Measurements from ENCODE around the gene CHST15. TPM values are rescaled to one million over a fixed set of nuclear protein-coding genes. Genes with fewer than 3 reads are reported as not detected.

CHST15 gene
- total RNA-seq, 1 donor from 2014 or later: 36.5 TPM

- intact Hi-C loops (cut with DNase I): no loop called here
- ATAC-seq: no peak
- H3K27ac ChIP-seq: no peak overlapping the region
- H3K4me1 ChIP-seq: peaks cover 44% of the 10 kb centered on the region
- DNase-seq: no peak
- no peaks in the 10 kb centered on the region for H3K36me3 ChIP-seq
- TF ChIP-seq CTCF (IDR thresholded peaks at IDR 0.05): no peak
- no peaks in the 10 kb centered on the region for H3K27me3 ChIP-seq (ENCODE audit: low read depth)
- no peak overlapping the region for H3K4me3 ChIP-seq
- H3K9me3 ChIP-seq: no peaks in the 10 kb centered on the region
These were observed 27.2 kb downstream of the CHST15 start for GRCh38 chr10:124066126-124066700.

GRCh38 chr10:124065382-124066125, 27.8 kb downstream of the CHST15 start:
- peak overlapping the region; percentile 13 for H3K4me3 ChIP-seq
- intact Hi-C loops (cut with DNase I): no loop called here
- H3K27ac ChIP-seq: peak overlapping the region; percentile 28
- H3K36me3 ChIP-seq: no peaks in the 10 kb centered on the region
- no peaks in the 10 kb centered on the region for H3K9me3 ChIP-seq
- H3K27me3 ChIP-seq (ENCODE audit: low read depth): no peaks in the 10 kb centered on the region
- TF ChIP-seq CTCF (IDR thresholded peaks at IDR 0.05): no peak
- peaks cover 44% of the 10 kb centered on the region for H3K4me1 ChIP-seq
- DNase-seq (no peak), ATAC-seq (no peak)

GRCh38 chr10:124064676-124065075, 28.7 kb downstream of the CHST15 start:
- peaks cover 44% of the 10 kb centered on the region for H3K4me1 ChIP-seq
- H3K27ac ChIP-seq: peak overlapping the region; percentile 63
- no peaks in the 10 kb centered on the region for H3K27me3 ChIP-seq (ENCODE audit: low read depth)
- DNase-seq (no peak), ATAC-seq (peak; percentile 23 to 37)
- no peak for TF ChIP-seq CTCF (IDR thresholded peaks at IDR 0.05)
- no peaks in the 10 kb centered on the region for H3K36me3 ChIP-seq
- no peaks in the 10 kb centered on the region for H3K9me3 ChIP-seq
- H3K4me3 ChIP-seq: no peak overlapping the region
- intact Hi-C loops (cut with DNase I): no loop called here

- DNase-seq (no peak), ATAC-seq (peak; percentile 79 to 86)
- Histone ChIP-seq H3K36me3 (no peaks in the 10 kb centered on the region), H3K27me3 (ENCODE audit: low read depth) (no peaks in the 10 kb centered on the region), H3K4me3 (peak overlapping the region; percentile 15), H3K27ac (peak overlapping the region; percentile 63), H3K9me3 (no peaks in the 10 kb centered on the region), H3K4me1 (peaks cover 44% of the 10 kb centered on the region)
- TF ChIP-seq CTCF (IDR thresholded peaks at IDR 0.05): no peak
- intact Hi-C loops (cut with DNase I): no loop called here
These were observed 29.4 kb downstream of the CHST15 start for GRCh38 chr10:124063750-124064603.

- intact Hi-C loops (cut with DNase I): no loop called here
- H3K4me1 ChIP-seq: peaks cover 51% of the 10 kb centered on the region
- H3K27me3 ChIP-seq (ENCODE audit: low read depth): no peaks in the 10 kb centered on the region
- no peak overlapping the region for H3K4me3 ChIP-seq
- no peak overlapping the region for H3K27ac ChIP-seq
- no peak for ATAC-seq
- TF ChIP-seq CTCF (IDR thresholded peaks at IDR 0.05): no peak
- DNase-seq: no peak
- H3K36me3 ChIP-seq: no peaks in the 10 kb centered on the region
- no peaks in the 10 kb centered on the region for H3K9me3 ChIP-seq
These were observed 31.0 kb downstream of the CHST15 start for GRCh38 chr10:124062390-124062789.
